IMR-90 (cell line): ENCODE data around the gene TRAPPC2L.

Experiments
- BHLHE40 ChIP-seq: fragments of 150-350 bp; IDR thresholded peaks from 2 replicates; pipeline ENCODE4 v1.6.1; 2016; ENCODE audit warnings: mild to moderate bottlenecking, low read depth, low read length
- CEBPB ChIP-seq: IDR thresholded peaks from 2 replicates; pipeline ENCODE4 v1.6.1; 2012; ENCODE audit warnings: low read depth, low read length, improper control_type of control experiment
- CTCF ChIP-seq: conservative IDR thresholded peaks from 2 replicates; pipeline ENCODE4 v1.5.1; 2012; ENCODE audit warnings: mild to moderate bottlenecking, low read depth, low read length, improper control_type of control experiment
- ELK1 ChIP-seq: fragments of 150-350 bp; IDR thresholded peaks from 2 replicates; pipeline ENCODE4 v1.6.1; 2016; ENCODE audit warnings: low read depth, mild to moderate bottlenecking, low read length, moderate library complexity, borderline replicate concordance
- FOS ChIP-seq: fragments of 150-350 bp; IDR thresholded peaks from 2 replicates; pipeline ENCODE4 v1.6.1; 2016; ENCODE audit warnings: low read depth, low read length
- MAFK ChIP-seq: IDR thresholded peaks from 2 replicates; pipeline ENCODE4 v1.6.1; 2012; ENCODE audit warnings: low read depth, low read length, improper control_type of control experiment
- MAZ ChIP-seq: IDR thresholded peaks from 2 replicates; pipeline ENCODE4 v1.6.1; 2012; ENCODE audit warnings: low read depth, mild to moderate bottlenecking, low read length, improper control_type of control experiment, moderate library complexity, borderline replicate concordance
- NFE2L2 ChIP-seq: fragments of 150-350 bp; IDR thresholded peaks from 2 replicates; pipeline ENCODE4 v1.6.1; 2016; ENCODE audit warnings: low read depth, mild to moderate bottlenecking, low read length
- POLR2A ChIP-seq: IDR thresholded peaks from 2 replicates; pipeline ENCODE4 v1.6.1; 2012; ENCODE audit warnings: mild to moderate bottlenecking, low read depth, low read length
- RAD21 ChIP-seq: IDR thresholded peaks from 2 replicates; pipeline ENCODE4 v1.6.1; 2012; ENCODE audit warnings: low read length, improper control_type of control experiment
- RFX5 ChIP-seq: IDR thresholded peaks from 2 replicates; pipeline ENCODE4 v1.8.0; 2012; ENCODE audit warnings: low read depth, mild to moderate bottlenecking, low read length, moderate library complexity
- SMC3 ChIP-seq: fragments of 150-350 bp; IDR thresholded peaks from 2 replicates; pipeline ENCODE4 v1.6.1; 2016; ENCODE audit warnings: low read depth, mild to moderate bottlenecking, antibody characterized with exemption, low read length, moderate library complexity
- USF2 ChIP-seq: fragments of 150-350 bp; IDR thresholded peaks from 2 replicates; pipeline ENCODE4 v1.6.1; 2017; ENCODE audit warnings: mild to moderate bottlenecking, antibody characterized with exemption, low read length, low read depth

- TF ChIP-seq CTCF: no peak
- no peak for TF ChIP-seq POLR2A
- TF ChIP-seq ELK1: no peak
- no peak for TF ChIP-seq USF2
- no peak for TF ChIP-seq FOS
- no peak for TF ChIP-seq RFX5
- TF ChIP-seq CEBPB: no peak
- TF ChIP-seq RAD21: no peak
- TF ChIP-seq BHLHE40: no peak
- no peak for TF ChIP-seq MAFK
- TF ChIP-seq MAZ: no peak
- TF ChIP-seq NFE2L2: no peak
- TF ChIP-seq SMC3: no peak
Observed at GRCh38 chr16:88835383-88835782, 21.5 kb upstream of the TRAPPC2L start.
